ENCODE measurements around the gene AQP1.

AQP1 gene

GRCh38 chr7:30970594-30971094, 59.0 kb downstream of the AQP1 start:
- TF ChIP-seq CTCF (IDR thresholded peaks at IDR 0.05; ENCODE audit: borderline replicate concordance, insufficient read depth, low read depth, low read length), result no peak
- H3K4me3 ChIP-seq (ENCODE audit: low read depth, low read length), result no peak overlapping the region

- TF ChIP-seq CTCF (IDR thresholded peaks at IDR 0.05; ENCODE audit: borderline replicate concordance, insufficient read depth, low read depth, low read length), result no peak
These were observed 59.8 kb downstream of the AQP1 start for GRCh38 chr7:30971440-30971839.

GRCh38 chr7:30971840-30972563, 60.3 kb downstream of the AQP1 start:
- no peak for TF ChIP-seq CTCF (IDR thresholded peaks at IDR 0.05; ENCODE audit: borderline replicate concordance, insufficient read depth, low read depth, low read length)
- no peak overlapping the region for H3K4me3 ChIP-seq (ENCODE audit: low read depth, low read length)

More at GRCh38 chr7:30971440-30971839, 59.8 kb downstream of the AQP1 start:
- no peak overlapping the region for H3K4me3 ChIP-seq (ENCODE audit: low read depth, low read length)

- no peak for TF ChIP-seq CTCF (IDR thresholded peaks at IDR 0.05; ENCODE audit: borderline replicate concordance, insufficient read depth, low read depth, low read length)
These were observed 61.6 kb downstream of the AQP1 start for GRCh38 chr7:30973292-30973691.

GRCh38 chr7:30973791-30974604, 62.3 kb downstream of the AQP1 start:
- TF ChIP-seq CTCF (IDR thresholded peaks at IDR 0.05; ENCODE audit: borderline replicate concordance, insufficient read depth, low read depth, low read length), result no peak
- H3K4me3 ChIP-seq (ENCODE audit: low read depth, low read length), result no peak overlapping the region

More at GRCh38 chr7:30973292-30973691, 61.6 kb downstream of the AQP1 start:
- no peak overlapping the region for H3K4me3 ChIP-seq (ENCODE audit: low read depth, low read length)

GRCh38 chr7:30974605-30975255, 63.1 kb downstream of the AQP1 start:
- no peak overlapping the region for H3K4me3 ChIP-seq (ENCODE audit: low read depth, low read length)
- TF ChIP-seq CTCF (IDR thresholded peaks at IDR 0.05; ENCODE audit: borderline replicate concordance, insufficient read depth, low read depth, low read length), result peak; percentile 88

Data from GM12875 (cell line).